HG03108 (cell line): Measurements from ENCODE around the gene CSTB.

Experiments used
- ATAC-seq: cut with Tn5 transposase; IDR thresholded peaks from one replicate; pipeline ENCODE4 v1.9.1; 2021; ENCODE audit warnings: moderate library complexity; ENCODE audit not compliant: unreplicated experiment

Gene CSTB

GRCh38 chr21:43793243-43793642 lies 17.1 kb upstream of the CSTB start:
- ATAC-seq, result no peak

GRCh38 chr21:43792406-43792805 lies 16.3 kb upstream of the CSTB start:
- no peak for ATAC-seq

GRCh38 chr21:43790010-43790524 lies 14.0 kb upstream of the CSTB start:
- ATAC-seq, result no peak

GRCh38 chr21:43789276-43790009 lies 13.3 kb upstream of the CSTB start, which contains the start of gene RRP1:
Gene RRP1, plus strand, starts transcription at chr21:43789577. Its CDS starts 53 bp downstream, at chr21:43789630.
- peak; percentile 84 for ATAC-seq

DNA sequence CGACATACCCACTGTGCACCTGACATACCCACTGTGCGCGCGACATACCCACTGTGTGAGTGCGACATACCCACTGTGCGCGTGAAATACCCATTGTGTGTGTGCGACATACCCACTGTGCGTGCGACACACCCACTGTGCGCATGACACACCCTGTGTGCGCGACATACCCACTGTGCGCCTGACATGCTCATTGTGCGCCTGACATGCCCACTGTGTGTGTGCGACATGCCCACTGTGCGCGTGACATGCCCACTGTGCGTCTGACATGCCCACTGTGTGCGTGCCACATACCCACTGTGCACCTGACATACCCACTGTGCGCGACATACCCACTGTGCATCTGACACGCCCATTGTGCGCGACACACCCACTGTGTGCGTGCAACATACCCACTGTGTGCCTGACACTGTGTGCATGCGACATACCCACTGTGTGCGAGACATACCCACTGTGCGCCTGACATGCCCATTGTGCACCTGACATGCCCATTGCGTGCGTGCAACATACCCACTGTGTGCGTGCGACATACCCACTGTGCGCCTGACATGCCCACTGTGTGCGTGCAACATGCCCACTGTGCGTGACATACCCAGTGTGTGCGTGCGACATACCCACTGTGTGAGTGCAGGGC lies 10.8 kb upstream of the CSTB start:
- no peak for ATAC-seq

GRCh38 chr21:43786300-43786806 lies 10.2 kb upstream of the CSTB start:
- no peak for ATAC-seq

DNA sequence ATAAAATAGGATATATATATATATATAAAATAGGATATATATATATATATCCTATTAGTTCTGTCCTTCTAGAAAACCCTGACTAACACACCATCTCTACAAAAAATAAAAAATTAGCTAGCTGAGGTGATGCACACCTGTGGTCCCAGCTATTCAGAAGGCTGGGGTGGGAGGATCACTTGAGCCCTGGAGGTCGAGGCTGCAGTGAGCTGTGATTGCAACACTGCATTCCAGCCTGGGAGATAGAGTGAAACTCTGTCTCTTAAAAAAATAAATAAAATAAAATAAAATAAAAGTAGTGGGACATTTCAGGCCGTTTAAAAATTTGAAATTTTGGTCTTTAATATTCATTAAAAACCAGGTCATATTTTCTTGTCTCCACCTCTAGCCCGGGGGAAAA lies 9.0 kb upstream of the CSTB start:
- ATAC-seq, result no peak

GRCh38 chr21:43783098-43783700 lies 7.1 kb upstream of the CSTB start:
- ATAC-seq, result no peak

- ATAC-seq, result no peak
Observed at GRCh38 chr21:43782431-43783097, 6.5 kb upstream of the CSTB start.

- no peak for ATAC-seq
Observed at GRCh38 chr21:43781846-43782245, 5.7 kb upstream of the CSTB start.

GRCh38 chr21:43779660-43780059 lies 3.6 kb upstream of the CSTB start:
- ATAC-seq, result no peak

GRCh38 chr21:43778469-43779335 lies 2.6 kb upstream of the CSTB start:
- no peak for ATAC-seq

DNA sequence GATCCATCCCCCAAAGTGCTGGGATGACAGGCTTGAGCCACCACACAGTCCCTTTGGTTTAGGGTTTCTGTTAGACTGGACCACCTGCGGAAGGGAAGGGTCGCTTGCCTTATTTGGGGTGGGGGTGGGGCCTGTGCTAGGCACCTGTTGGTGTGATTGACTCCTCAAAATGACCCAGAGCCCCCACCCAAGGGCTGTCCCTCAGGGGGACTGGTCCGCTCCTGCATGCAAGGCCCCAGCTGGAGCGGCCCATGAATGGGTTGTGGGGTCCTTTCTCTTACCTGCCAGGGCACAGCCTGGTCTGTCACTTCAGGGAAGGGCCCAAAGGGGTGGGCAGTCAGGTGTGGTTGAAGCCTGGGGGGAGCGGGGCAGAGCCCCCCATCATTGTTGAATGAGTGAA lies 1.8 kb upstream of the CSTB start:
- ATAC-seq, result no peak

DNA sequence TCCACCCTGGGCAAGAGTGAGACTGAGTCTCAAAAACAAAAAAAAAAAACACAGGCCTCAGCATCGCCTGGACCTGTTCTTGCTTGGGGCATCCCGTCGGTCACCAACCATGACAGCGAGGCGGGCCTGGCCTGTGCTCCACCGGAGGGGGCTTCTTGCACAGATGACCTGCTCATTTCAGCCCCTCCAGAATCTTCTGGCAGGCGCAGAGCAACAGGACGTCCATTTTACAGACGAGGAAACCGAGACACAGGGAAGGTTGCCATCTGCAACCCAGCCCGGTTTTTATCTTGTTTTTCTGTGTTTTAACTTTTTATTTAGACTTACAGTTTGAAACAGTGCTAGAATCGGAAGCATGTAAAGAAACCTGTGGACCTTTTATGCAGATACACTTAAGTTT lies 918 bp downstream of the CSTB start:
- no peak for ATAC-seq

- no peak for ATAC-seq
Observed at GRCh38 chr21:43774163-43774562, 1.9 kb downstream of the CSTB start.

DNA sequence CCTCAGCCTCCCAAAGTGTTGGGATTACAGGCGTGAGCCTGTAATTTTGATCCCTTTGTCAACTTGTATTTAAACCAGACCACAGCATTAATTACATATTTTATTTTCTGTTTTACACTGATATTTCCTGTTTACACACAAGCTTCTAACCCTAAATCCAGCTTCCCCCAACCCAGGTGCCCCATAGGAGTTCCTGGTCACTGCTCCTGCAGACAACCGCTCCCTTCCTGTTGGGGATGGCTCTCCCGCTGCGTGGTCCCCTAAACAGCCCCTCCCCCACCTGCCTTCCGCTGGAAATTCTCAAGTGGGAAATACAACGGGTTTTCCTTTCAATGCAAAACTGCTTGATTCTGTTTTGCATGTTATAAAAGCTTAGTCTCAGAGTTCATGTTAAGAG lies 3.7 kb downstream of the CSTB start:
- ATAC-seq, result no peak

DNA sequence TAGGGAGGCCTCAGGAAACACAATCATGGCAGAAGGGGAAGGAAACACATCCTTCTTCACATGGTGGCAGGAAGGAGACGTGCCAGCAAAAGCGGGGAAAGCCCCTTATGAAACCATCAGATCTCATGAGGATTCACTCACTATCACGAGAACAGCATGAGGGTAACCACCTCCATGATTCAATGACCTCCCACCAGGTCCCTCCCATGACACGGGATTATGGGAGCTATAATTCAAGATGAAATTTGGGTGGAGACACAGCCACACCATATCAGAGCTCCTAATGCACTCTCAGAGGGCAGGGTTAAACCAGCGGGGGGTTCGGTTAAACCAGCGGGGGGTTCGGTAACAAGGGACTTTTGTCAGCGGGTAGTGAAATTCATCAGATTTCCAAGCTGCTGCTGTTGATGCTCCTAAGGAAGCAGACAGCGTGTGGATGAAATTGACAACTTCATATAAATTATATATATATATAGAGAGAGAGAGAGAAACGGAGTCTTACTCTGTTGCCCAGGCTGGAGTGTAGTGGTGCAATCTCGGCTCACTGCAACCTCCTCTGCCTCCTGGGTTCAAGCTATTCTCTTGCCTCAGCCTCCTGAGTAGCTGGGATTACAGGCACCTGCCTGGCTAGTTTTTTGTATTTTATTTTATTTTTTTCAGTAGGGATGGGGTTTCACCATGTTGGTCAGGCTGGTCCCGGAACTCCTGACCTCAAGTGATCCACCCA lies 4.2 kb downstream of the CSTB start:
- ATAC-seq, result no peak

DNA sequence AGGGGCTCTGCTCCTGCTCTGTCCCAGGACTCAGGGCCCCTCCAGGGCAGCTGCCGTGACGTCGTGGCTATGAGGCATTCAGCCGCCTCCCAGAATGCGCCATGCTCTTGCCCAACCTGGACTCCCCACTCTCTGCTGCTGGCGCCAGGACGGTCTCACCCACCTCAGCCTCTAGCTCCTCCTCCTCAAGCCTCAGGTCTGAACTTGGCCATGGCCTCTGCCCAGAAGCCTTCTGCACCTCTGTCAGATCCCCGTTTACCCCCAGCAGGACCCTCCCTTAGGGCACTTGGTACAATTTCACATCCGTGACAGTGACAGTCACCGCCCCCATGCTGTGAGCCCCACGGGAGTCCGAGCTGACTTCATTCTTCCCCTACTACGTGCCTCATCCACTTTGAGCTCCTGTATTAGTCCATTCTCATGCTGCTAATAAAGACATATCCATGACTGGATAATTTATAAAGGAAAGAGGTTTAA lies 4.9 kb downstream of the CSTB start:
- ATAC-seq, result no peak

DNA sequence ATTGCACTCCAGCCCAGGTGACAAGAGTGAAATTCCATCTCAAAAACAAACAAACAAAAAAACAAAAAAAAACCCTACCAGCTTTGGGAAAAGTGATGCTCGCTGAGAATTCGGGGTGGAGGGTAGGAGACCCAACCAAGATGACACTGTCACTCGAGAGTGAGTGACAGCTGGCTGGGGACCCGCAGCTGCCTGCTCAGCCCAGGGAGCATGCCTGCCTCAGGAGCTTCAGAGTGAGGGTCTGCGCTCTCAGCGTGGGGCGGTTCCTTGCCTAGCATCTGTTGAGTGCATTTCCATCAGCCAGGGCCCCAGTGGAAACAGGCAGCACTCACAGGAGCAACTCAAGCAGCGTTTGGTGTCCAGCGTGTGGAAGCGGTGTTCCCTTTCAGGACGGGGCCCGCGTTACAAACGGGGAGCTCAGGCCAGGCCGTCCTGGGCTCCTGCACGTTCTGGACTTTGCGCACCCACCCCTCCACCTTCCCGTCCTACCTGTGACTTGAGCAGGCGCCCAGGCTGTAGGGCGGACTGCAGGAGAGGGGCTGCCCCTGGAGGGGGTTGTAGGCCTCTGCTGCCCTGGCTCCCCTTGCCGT lies 5.9 kb downstream of the CSTB start:
- ATAC-seq, result no peak
